ELR (cell line): ENCODE data around the gene TRANK1.

Source experiments
- DNase-seq: peaks from one replicate; pipeline ENCODE4 v3.0.0-alpha.2; 2015; ENCODE audit warnings: low read depth

TRANK1 gene

GRCh38 chr3:36843065-36844051 is 101.5 kb downstream of the TRANK1 start:
- peak; percentile 38 for DNase-seq

GRCh38 chr3:36842275-36842674 is 102.6 kb downstream of the TRANK1 start:
- no peak for DNase-seq

DNA sequence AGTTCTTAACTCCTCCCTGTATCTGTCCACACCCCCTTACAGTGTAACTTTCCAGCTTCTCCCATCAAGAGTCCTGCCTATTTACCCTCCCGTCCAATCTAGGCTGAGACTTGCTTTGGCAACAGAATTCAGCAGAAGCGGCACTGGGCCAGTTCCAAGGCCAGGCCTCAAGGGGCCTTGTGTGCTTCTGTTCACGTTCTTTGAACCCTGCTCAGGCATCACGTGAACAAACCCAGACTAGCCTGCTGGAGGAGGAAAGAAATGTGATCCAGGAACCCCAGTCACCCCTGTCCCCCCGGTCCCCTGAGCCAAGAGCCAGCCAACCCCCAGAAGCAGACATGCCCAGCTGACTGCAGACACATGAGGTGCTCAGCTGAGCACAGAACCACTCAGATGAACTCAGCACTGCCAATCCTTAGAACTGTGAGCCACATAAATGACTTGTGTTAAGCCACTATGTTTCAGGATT is 104.4 kb downstream of the TRANK1 start:
- DNase-seq, result no peak

- DNase-seq, result no peak
These were observed 107.8 kb downstream of the TRANK1 start for GRCh38 chr3:36837089-36837488.

DNA sequence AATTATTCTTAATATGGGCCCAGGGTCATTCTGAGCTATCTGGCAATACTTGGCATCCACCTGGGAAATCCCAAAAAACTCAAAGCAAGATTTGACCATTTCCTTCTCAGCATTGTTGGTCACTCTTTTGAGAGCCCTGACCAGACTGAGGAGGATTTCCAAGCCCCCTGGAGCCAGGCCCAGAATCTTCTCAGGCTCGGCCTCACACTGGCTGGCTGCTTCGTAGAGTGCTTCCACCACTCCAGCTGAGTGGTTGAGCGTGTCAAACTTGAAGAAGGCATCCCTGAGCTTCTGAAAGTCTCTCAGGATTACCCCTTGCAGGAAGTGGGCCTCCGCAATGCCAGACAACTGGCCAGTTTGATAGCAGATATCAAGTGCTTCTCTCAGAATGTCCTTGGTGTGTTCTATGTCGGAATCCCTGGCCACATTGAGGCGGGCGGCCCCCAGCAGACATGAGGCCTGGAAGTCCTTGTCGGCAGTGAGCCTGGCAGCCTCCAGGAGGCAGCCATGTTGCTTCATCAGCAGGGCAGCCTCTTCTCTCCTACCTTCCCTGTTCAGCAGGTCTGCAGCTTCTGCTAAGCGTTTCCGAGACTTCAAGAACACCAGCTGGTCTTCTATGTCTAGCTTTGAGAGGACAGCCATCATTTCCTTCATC is 111.6 kb downstream of the TRANK1 start:
- DNase-seq, result no peak

- no peak for DNase-seq
These were observed 112.4 kb downstream of the TRANK1 start for GRCh38 chr3:36832406-36832805.

- no peak for DNase-seq
These were observed 117.7 kb downstream of the TRANK1 start for GRCh38 chr3:36827133-36827532.

DNA sequence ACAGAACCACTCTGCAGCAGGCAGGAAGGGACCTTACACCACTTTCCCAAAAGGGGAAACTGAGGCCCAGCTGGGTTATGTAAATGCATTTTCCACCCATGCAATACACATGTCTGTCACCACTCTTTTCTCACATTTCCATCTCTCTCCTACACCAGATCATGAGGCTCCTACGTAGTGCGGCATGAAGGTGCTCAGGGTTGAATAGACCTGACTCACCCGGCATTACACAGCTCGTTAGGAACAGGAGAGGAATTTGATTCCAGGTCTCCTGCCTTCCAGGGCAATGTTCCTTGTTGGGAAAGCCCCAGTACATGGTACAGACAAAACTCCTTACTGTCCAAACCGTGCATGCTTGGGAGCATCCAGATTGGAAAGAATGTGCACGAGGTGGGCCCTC is 118.6 kb downstream of the TRANK1 start:
- DNase-seq, result no peak

DNA sequence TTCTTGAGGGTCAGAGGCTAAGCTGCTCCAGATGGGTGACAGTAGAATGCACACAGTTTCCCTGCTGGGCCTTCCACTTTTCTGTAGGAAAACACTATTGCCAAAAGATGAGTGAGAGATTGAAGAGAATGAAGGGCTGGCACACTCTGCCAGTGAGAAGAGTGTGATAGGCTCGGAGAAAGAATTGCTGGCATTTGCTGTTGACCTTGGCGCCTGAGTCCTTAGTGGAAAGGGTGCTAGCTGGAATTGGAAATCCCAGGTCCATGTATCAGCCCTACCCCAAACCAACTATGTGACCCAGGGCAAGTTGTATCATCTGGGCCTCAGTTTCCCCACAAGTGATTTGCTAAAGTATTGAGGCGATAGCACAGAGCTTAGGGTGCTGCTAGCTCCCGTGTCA is 120.4 kb downstream of the TRANK1 start:
- DNase-seq, result no peak

- no peak for DNase-seq
These were observed 121.0 kb downstream of the TRANK1 start for GRCh38 chr3:36823806-36824205.

DNA sequence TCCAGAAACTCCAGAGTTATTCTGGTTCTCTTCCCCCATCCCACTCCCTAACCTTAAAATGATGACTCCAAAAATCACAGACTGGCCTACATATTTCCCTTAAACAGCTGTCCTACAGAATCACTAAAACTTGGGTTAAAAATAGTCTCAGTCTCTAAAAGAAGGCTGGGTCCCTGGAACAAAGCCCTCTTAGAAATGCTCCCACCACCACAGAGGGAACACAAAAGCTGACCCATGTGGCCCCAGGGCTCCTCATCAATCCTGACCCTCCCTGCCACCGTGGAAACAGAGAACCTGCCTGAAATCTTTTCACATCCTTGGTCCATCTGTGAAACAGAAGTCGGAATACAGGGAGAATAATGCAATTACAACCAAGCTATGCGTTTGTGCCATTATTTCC is 124.8 kb downstream of the TRANK1 start:
- no peak for DNase-seq

GRCh38 chr3:36817806-36818533 is 126.9 kb downstream of the TRANK1 start:
- DNase-seq, result no peak

GRCh38 chr3:36815375-36815774 is 129.5 kb downstream of the TRANK1 start:
- no peak for DNase-seq

GRCh38 chr3:36814776-36815175 is 130.1 kb downstream of the TRANK1 start:
- DNase-seq, result peak; percentile 8

DNA sequence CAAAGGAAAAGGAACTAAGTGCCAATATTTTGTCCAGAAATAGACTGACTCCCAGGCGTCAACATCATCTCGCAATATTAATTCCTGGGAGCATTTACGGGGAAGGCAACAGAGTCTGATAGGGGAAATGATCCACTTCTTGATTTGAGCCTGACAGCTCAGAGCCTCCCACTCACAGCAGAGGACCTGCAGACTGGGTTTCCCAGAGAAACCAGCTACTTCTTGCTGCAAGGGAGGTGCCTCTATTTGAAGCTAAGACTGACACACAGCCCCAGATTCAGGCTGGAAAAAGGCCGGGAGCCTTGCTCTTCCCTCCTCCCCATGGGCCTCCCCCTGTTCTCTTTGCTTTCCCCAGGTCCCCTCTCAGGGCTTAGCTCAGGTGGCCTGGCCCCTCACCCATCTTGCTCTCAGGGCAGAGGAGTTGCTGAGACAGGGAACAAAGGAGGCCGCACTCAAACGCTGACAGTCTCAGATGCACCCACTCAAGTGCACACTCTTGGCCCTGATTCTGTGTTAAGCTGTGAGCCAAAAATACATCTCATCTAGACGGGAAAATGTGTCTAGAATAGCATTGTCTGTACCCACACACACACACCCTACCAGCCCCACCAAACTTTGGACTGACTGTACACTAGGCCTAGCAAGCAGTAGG is 130.7 kb downstream of the TRANK1 start:
- DNase-seq, result no peak

- DNase-seq, result no peak
These were observed 131.5 kb downstream of the TRANK1 start for GRCh38 chr3:36813305-36813704.

DNA sequence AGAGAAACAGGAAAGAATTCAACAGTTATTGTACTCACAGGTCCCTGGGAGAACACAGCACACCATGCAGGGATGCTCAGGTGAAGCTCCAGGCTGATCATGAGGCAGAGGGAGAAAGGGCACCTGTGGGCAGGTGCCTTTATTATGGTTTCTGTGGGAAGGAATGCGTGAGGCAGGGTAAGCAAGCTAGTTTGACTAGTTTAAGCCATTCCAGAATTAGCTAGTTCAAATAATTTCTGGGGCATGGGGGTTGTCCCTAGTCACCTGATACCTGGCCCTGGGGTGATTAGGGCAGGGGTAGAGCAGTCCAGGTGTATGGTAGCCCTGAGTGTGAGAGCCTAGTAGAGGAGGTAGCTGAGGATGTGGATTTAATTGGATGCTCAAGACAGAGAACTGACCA is 132.6 kb downstream of the TRANK1 start:
- no peak for DNase-seq

- DNase-seq, result no peak
These were observed 133.1 kb downstream of the TRANK1 start for GRCh38 chr3:36811768-36812167.

DNA sequence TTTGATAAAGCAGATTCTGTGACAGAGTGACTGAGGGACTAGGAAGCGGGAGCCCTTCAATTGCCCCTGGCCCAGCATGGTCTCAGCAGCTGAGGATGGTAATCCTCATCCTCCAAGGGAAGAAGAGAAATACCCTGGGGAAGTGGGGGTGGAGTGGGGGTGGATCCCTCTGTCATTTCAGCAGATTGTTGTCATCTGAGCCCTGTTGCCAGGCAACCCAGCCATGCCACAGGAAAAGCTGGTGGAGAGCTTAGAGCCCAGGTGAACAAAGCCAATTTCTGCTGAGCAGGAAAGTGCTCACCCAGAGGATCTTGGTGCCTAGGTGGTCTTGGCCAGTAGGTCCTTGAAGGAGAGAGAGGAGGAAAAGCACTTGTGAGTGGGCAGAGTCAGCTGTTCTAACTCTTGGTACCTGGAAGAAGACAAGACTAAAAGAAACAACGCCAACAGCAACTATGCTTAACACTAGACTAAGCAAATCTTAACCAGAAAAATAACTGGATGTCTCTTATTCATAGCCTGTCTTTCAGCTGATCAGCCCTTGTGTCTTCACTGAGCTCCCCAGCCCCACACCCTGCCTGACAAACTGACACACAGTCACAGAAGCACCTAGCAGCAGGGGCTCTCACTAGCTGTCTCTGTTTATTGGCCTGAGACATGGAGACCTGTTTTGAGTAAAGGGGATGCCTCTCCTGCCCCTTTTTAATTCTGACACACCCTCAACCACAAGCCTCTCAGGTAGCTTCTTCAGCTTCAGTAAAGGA is 140.4 kb downstream of the TRANK1 start:
- DNase-seq, result no peak

DNA sequence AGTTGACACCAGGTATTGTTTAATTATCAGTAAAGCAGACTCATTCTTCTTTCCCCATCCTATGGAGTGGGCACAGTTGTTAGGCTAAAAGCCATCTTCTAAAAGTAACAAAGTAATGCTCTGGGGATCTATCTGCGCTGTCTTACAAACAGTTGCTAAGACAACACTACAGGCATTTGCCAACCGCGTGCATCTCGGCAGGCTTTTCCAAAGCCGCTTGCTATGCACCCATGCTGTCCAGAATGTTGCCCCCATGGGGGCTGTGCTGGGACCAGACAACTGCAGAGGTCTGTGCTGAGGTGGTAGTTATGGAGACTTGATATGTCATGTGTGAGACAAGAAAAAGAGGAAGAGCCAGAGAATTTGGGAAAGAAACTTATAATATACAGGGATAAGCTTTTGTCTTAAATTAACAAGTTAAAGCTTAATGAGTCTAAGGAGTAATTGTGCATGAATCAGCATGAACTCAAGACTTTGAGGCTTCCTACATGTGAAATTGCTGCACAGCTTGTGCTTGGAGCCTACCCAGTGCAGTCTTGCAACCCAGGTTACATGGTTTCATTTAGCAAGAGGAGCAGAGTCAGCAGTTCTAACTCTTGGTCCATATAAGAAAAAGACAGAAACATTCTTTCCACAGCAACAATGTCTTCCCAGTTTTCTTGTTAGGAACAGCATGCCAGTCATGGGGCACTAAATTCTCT is 141.6 kb downstream of the TRANK1 start:
- DNase-seq, result no peak
